Gastrocnemius medialis (tissue), 4 donors: ENCODE measurements around the gene ROBO1. TPM values are rescaled to one million over a fixed set of nuclear protein-coding genes. Genes with fewer than 3 reads are reported as not detected.

Experiments used
- ATAC-seq, 2 donors: fragments of 150-250 bp; one replicate each; pipeline ENCODE4 v1.9.1; 2016
- DNase-seq, 2 donors: peaks; one replicate each; pipeline ENCODE4 v3.0.0-alpha.2; 2019
- H3K27ac ChIP-seq, 4 donors: fragments of 200-600 bp; sonication (generic); 1 replicate in 1 of 4; 2 replicates in 3 of 4; pipeline ENCODE4 v1.5.1; 2016 to 2018; ENCODE audit warnings: mild to moderate bottlenecking in 2 of 4, moderate library complexity in 1 of 4
- H3K27me3 ChIP-seq, 3 donors: fragments of 200-600 bp; sonication (generic) in 2 of 3; 1 replicate in 1 of 3; 2 replicates in 2 of 3; pipeline versions ENCODE4 v1.5.1 to v1.6.0; 2016 to 2019; ENCODE audit warnings: mild to moderate bottlenecking in 1 of 3, moderate library complexity in 1 of 3
- H3K36me3 ChIP-seq, 2 donors: fragments of 200-600 bp; sonication (generic) in 1 of 2; one replicate each; pipeline ENCODE4 v1.5.1; 2017 to 2018
- H3K4me1 ChIP-seq, 2 donors: fragments of 200-600 bp; sonication (generic) in 1 of 2; one replicate each; pipeline ENCODE4 v1.5.1; 2016 to 2017; ENCODE audit warnings: mild to moderate bottlenecking in 2 of 2
- H3K4me3 ChIP-seq, 4 donors: fragments of 200-600 bp; sonication (generic) in 3 of 4; 1 replicate in 1 of 4; 2 replicates in 3 of 4; pipeline ENCODE4 v1.5.1; 2016 to 2019; ENCODE audit warnings: mild to moderate bottlenecking in 2 of 4
- H3K9me3 ChIP-seq, 3 donors: fragments of 200-600 bp; sonication (generic) in 2 of 3; 1 replicate in 1 of 3; 2 replicates in 2 of 3; pipeline ENCODE4 v1.5.1; 2016 to 2019
- CTCF ChIP-seq, 5 experiments: fragments of 450-650 bp in 3 of 5; fragments of 200-600 bp in 2 of 5; sonication (generic) in 2 of 5; IDR thresholded peaks in 4 of 5; conservative IDR thresholded peaks in 1 of 5; 1 replicate in 4 of 5; 2 replicates in 1 of 5; pipeline ENCODE4 v1.5.1; 2016 to 2019; ENCODE audit warnings: antibody characterized with exemption in 5 of 5, mild to moderate bottlenecking in 3 of 5, moderate library complexity in 3 of 5
- POLR2A ChIP-seq, 2 donors: fragments of 450-650 bp; IDR thresholded peaks; one replicate each; pipeline ENCODE4 v1.6.1; 2017; ENCODE audit warnings: antibody characterized with exemption in 2 of 2, mild to moderate bottlenecking in 2 of 2, moderate library complexity in 2 of 2
- in situ Hi-C, 4 donors: fragments of 200-750 bp; cut with MboI; loops; one replicate each; pipeline versions ENCODE4 v1.15.0 to v1.8.0; 2017; ENCODE audit warnings: low sequenced_read_pairs in 4 of 4
- intact Hi-C: fragments of 100-400 bp; cut with DNase I; formaldehyde crosslinking; loops from one replicate; pipeline ENCODE4 v1.15.1; 2023; ENCODE audit warnings: low total_unique reads
- total RNA-seq, 4 donors: library from RNA; depleted of rRNA; stranded (reverse); fragments of >200 nt; gene quantifications; one replicate each; pipeline versions ENCODE4 v1.1.0 to v1.2.3, GENCODE V29; 2016

The ROBO1 gene
- total RNA-seq, 4 donors from 2014 or later: 4.2 to 16.0 (median 9.5) TPM

GRCh38 chr3:78791753-78792152 lies 976.0 kb downstream of the ROBO1 start:
- no peak overlapping the region for H3K27ac ChIP-seq
- peaks cover 0 to 8% of the 10 kb centered on the region in 2 donors for H3K4me1 ChIP-seq
- no peaks in the 10 kb centered on the region for H3K27me3 ChIP-seq
- DNase-seq (no peak), ATAC-seq (no peak)
- no peaks in the 10 kb centered on the region for H3K36me3 ChIP-seq
- in situ Hi-C loops (no loop called here), intact Hi-C loops (no loop called here)
- H3K9me3 ChIP-seq: no peaks in the 10 kb centered on the region
- TF ChIP-seq POLR2A (IDR thresholded peaks at IDR 0.05): no peak
- TF ChIP-seq CTCF (IDR thresholded peaks at IDR 0.05 in 4 of 5, conservative IDR thresholded peaks at IDR 0.05 in 1 of 5): no peak
- H3K4me3 ChIP-seq: no peak overlapping the region

- TF ChIP-seq CTCF (IDR thresholded peaks at IDR 0.05 in 4 of 5, conservative IDR thresholded peaks at IDR 0.05 in 1 of 5) (no peak), POLR2A (IDR thresholded peaks at IDR 0.05) (no peak)
- no peak overlapping the region for H3K4me3 ChIP-seq
- intact Hi-C loops (no loop called here), in situ Hi-C loops (no loop called here)
- DNase-seq: no peak
- peaks cover 0 to 8% of the 10 kb centered on the region in 2 donors for H3K4me1 ChIP-seq
- H3K27ac ChIP-seq: no peak overlapping the region
- no peaks in the 10 kb centered on the region for H3K27me3 ChIP-seq
- H3K36me3 ChIP-seq: no peaks in the 10 kb centered on the region
- ATAC-seq: no peak
- no peaks in the 10 kb centered on the region for H3K9me3 ChIP-seq
Observed at GRCh38 chr3:78788839-78789238, 979.0 kb downstream of the ROBO1 start.

- H3K27ac ChIP-seq: no peak overlapping the region
- in situ Hi-C loops: no loop called here
- intact Hi-C loops: no loop called here
- no peak overlapping the region for H3K4me3 ChIP-seq
- H3K9me3 ChIP-seq: no peaks in the 10 kb centered on the region
- TF ChIP-seq CTCF (IDR thresholded peaks at IDR 0.05 in 4 of 5, conservative IDR thresholded peaks at IDR 0.05 in 1 of 5) (no peak), POLR2A (IDR thresholded peaks at IDR 0.05) (no peak)
- ATAC-seq (no peak), DNase-seq (no peak)
- H3K27me3 ChIP-seq: no peaks in the 10 kb centered on the region
- no peaks in the 10 kb centered on the region for H3K36me3 ChIP-seq
- H3K4me1 ChIP-seq: no peaks in the 10 kb centered on the region
Observed at GRCh38 chr3:78785004-78785403, 982.8 kb downstream of the ROBO1 start.

GRCh38 chr3:78781351-78781750 lies 986.4 kb downstream of the ROBO1 start:
- ATAC-seq: no peak
- TF ChIP-seq POLR2A (IDR thresholded peaks at IDR 0.05): no peak
- TF ChIP-seq CTCF (IDR thresholded peaks at IDR 0.05 in 4 of 5, conservative IDR thresholded peaks at IDR 0.05 in 1 of 5): no peak

More at GRCh38 chr3:78781351-78781750, 986.4 kb downstream of the ROBO1 start:
- Histone ChIP-seq H3K27ac (no peak overlapping the region), H3K4me3 (no peak overlapping the region), H3K9me3 (no peaks in the 10 kb centered on the region), H3K36me3 (no peaks in the 10 kb centered on the region), H3K27me3 (no peaks in the 10 kb centered on the region), H3K4me1 (no peaks in the 10 kb centered on the region)
- intact Hi-C loops: no loop called here
- DNase-seq: no peak
- in situ Hi-C loops: no loop called here
